Pons (tissue), 1 donor: ENCODE data around the gene EIF1AD.

Experiments used
- DNase-seq: peaks from one replicate; pipeline ENCODE4 v3.0.0-alpha.2; 2016; ENCODE audit warnings: low spot score

Gene EIF1AD

GRCh38 chr11:66004186-66004585 lies 2.2 kb upstream of the EIF1AD start:
- DNase-seq, result no peak

GRCh38 chr11:66003291-66003690 lies 1.3 kb upstream of the EIF1AD start:
- no peak for DNase-seq

DNA sequence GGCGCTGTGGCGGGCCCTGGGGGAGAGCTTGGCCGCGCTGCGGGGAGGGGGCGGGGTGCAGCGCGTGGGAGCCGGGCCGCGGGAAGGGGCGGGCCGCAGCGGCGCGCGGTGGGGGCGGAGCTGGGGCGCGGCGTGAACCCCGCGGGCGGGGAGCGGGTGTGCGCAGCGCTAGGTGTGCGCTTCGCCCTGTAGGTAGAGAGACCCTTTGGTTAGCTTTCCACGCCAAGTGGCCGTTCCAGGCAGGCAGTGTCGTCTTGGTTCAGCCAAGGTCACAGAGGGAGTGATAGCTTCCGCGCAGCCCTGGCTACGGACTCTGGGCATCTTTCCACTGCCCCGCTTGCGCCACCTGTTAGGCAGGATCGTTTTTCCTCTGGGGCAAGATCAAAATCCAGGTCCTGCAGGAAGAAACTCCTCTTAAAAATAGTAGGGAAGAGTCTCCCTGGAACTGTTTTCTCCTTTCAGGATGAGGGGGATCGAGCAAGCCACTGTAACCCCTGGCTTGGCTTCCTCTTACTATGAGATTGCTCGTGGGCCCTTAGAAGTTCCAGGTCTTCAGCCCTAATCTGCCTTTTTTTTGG lies 780 bp upstream of the EIF1AD start:
- DNase-seq, result no peak

GRCh38 chr11:65997286-65997685 lies 4.7 kb downstream of the EIF1AD start:
- no peak for DNase-seq

GRCh38 chr11:65992056-65992455 lies 9.9 kb downstream of the EIF1AD start:
- DNase-seq, result no peak

GRCh38 chr11:65988791-65989592 lies 13.0 kb downstream of the EIF1AD start:
- DNase-seq, result peak; percentile 98

DNA sequence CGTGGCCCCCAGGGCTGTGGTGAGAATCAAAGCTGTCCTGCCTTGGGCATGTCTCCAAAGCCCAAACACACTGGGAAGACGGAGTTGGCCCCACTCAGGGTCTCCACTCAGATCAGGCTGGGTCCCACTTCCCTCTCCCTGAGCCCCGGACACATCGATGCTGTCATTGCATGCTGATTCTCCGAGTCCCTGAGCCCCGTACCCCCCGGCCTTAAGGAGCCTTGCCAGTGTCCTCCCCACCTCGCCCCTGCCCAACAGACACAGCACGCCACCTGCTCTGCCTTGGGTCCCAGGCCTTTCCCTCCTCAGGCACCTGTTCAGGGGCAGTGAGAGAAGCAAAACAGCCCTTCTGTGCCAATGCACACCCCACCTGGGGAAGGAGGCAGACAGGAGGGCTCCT lies 14.6 kb downstream of the EIF1AD start:
- no peak for DNase-seq

GRCh38 chr11:65983589-65983987 lies 18.4 kb downstream of the EIF1AD start:
- DNase-seq, result no peak

DNA sequence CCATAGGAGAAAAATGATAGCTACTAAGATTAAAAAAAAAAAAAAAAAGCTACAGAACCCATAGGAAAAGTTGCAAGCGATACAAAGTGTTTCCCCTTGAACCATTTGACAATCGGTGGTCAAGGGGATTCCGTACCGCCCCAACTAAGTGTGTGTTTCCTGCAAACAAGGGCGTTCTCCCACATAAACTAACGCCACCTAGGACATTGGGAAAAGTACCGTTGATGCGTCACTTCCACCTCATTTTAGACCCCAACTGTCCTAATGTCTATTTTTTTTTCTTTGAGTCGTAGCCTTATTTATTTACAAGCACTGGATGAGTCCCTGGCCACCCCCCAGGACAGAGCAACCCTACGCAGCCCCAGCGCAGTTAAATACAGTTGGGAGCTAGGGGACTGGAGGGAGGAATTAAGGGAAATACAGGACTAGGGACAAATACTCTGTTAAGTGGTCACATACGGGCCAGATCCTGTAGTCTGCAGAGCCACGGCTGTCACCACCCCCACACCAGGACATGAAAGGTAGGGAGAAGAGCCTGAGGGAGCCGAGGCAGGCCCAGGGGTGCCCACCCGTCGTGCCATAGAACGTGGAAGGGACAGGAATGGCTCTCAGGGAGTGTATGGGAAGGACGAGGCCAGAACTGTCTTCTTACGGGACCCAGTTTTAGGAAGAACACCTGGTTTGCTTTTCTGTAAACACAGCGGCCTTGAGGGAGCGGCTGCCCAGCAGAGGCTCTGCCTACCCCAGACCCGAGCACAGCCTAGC lies 19.0 kb downstream of the EIF1AD start:
- no peak for DNase-seq

- DNase-seq, result no peak
Observed at GRCh38 chr11:65981972-65982823, 19.8 kb downstream of the EIF1AD start.

DNA sequence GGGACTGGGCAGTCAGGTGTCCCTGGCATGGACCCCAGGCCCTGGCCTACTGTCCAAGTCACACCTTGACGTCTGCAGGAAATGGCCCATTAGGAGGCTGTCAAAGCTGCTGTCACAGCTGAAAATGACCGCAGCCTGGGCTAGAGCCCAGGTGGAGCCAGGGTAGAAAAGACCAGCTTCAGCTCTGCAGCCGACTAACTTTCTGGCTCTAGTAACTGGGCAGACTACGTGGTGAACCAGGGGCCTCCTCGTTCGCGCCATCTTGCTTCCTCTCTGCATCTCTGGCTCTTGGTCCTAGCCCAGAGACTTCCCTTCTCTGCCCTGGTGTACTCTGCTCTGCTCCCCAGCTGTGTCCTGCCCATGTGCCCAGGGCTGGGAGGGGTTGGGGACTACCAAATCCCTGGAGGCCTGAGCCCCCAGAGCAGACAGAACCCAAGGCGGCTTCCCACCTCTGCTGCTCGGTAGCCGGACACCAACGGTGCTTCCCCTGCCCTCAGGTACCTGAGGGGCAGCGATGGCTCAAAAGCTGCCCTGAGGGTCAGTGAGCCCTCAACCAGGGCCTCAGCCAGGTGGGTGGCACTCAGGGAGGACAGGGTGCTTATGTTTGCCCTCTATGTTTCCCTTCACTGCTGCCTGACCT lies 20.7 kb downstream of the EIF1AD start:
- DNase-seq, result no peak

DNA sequence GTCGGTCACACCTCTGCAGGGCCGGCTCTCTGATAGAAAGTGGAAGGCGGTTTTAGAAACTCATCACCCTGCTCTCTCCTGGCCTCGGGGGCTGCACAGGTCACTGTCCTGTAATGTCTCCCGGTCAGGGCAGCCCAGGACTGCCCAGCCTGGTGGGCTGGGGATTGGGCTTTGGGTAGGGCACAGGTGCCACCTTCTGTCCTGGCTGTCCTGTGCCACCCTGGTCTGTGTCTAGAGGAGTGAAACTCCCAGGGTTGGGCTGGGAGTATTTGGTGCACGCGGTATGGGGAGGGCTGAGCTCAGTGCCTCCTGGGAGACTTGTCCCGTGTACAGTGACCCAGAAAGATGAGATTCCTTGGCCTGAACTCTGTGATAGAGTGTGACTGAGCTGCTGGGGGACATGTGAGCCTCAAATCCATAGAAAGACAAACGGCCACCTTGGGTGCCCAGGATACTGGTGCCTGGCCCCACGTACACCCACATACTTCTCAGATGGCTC lies 22.6 kb downstream of the EIF1AD start:
- no peak for DNase-seq

DNA sequence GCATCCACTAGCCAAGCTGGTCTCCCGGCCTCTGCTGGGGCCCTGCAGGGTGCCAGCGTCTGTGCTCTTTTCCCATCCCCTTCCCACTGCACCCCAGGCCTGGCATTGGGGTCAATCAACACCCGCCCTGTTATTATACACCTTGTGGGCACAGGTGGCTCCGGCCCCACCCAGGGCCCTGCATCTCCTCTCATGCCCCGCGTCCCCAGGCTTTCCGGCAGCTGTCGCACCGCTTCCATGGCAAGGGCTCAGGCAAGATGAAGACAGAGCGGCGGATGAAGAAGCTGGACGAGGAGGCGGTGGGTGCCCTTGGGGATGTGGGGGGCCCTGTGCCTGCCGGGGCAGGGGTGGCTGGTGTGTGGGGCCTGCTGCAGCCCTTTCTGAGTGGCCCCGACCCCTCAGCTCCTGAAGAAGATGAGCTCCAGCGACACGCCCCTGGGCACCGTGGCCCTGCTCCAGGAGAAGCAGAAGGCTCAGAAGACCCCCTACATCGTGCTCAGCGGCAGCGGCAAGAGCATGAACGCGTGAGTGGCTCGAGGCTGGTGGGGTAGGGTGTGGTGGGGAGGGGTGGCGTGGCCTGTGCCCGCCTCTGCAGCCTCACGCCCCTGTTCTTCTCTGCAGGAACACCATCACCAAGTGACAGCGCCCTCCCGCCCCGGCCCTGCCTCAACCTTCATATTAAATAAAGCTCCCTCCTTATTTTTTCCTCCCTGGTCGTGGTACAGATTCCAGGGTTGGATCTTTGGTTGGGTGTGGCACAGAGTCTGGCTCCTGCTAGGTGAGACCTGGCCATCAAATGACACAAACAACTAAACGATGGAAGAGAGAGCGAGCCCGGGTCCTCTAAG lies 23.3 kb downstream of the EIF1AD start:
- DNase-seq, result no peak

GRCh38 chr11:65977621-65978390 lies 24.2 kb downstream of the EIF1AD start:
- DNase-seq, result no peak

DNA sequence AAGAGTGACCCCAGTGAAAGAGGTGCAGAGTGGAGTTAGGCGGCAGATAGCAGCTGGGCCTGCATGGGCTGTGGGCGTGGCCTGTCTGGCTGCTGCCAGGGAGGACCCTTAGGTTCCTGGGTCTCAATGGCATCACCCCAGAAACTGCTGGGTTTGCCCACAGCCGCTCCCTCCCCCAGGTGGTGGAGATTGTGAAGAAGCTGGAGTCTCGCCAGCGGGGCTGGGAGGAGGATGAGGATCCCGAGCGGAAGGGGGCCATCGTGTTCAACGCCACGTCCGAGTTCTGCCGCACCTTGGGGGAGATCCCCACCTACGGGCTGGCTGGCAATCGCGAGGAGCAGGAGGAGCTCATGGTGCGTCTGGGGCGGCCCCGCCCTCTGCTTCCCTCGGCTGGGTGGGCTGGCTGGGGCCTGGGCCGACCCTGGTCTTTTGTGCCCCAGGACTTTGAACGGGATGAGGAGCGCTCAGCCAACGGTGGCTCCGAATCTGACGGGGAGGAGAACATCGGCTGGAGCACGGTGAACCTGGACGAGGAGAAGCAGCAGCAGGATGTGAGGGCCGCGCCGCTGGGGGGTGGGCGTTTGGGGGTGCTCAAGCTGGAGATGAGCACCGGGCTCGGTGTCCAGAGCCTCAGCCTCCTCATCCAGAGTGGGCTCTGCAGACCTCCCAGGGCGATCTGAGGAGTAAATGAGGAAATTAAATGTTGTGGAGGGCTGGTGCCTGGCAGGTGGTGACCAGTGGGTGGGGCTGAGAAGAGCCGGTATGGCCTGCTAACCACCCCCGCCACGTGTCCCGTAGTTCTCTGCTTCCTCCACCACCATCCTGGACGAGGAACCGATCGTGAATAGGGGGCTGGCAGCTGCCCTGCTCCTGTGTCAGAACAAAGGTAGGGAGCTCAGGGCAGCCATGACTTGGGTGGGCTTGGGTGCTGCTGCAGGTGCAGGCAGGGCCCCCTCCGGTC lies 25.5 kb downstream of the EIF1AD start:
- DNase-seq, result no peak

DNA sequence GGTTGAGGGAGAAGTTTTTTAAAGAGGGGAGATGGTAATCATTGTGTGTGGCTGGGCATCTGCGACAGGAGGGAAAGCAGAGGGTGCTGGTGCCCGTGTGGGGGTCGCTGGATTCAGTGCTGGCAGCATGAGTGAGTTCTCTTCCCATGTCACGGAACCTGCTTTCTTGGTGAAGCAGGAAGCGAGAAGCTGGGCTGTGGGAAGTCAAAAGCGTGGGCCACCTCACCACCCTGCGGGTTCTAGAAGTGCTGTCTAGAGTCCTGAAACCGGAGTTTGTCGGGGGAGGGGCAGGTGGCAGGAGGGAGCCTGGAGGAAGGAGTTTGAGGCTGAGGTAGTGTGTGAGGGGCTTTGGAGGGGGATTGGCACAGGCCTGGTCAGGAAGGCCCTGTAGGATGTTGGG lies 26.2 kb downstream of the EIF1AD start:
- no peak for DNase-seq

DNA sequence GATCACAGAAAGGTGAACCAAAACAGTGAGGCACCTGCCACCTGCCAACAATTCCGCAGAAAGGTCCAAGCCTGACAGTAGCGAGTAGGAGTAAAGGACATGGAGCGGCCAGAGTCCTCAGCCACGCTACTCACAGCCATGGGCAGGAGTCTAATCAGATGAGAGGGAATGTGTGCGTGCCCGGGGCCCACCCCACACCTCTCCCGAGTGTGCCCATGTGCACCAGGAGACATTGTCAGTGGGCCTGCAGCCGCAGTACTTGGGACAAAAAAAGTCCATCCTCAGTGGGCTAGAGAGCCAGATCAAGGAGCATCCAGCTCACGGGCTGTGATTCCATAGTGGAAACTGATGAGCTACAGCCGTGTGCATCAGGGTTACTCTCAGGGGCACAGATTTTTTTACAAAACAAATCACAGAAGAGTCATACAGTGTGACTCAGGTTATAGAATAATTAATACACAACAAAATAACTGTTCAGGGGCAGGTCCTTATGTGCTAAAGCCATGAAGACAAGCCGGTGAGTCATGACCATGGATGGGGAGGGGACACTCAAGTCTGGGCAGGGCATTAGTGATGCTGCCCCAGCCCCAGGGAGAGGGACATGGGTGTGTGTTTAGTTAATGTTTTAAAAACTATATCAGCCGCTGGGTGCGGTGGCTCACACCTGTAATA lies 28.4 kb downstream of the EIF1AD start:
- DNase-seq, result no peak

- DNase-seq, result no peak
Observed at GRCh38 chr11:65972116-65972515, 29.8 kb downstream of the EIF1AD start.
